Stimulated activated CD8-positive, alpha-beta memory T cell treated with anti-CD3 and anti-CD28 coated beads, Interleukin-12 subunit alpha, Interleukin-12 subunit beta, amount 100 ng/mL, for 1 hour (primary cell): ENCODE data around the gene HAUS8.

Experiments used
- DNase-seq: peaks from one replicate; pipeline ENCODE4 v3.0.0-alpha.2; 2020; ENCODE audit warnings: low read depth

Gene HAUS8

DNA sequence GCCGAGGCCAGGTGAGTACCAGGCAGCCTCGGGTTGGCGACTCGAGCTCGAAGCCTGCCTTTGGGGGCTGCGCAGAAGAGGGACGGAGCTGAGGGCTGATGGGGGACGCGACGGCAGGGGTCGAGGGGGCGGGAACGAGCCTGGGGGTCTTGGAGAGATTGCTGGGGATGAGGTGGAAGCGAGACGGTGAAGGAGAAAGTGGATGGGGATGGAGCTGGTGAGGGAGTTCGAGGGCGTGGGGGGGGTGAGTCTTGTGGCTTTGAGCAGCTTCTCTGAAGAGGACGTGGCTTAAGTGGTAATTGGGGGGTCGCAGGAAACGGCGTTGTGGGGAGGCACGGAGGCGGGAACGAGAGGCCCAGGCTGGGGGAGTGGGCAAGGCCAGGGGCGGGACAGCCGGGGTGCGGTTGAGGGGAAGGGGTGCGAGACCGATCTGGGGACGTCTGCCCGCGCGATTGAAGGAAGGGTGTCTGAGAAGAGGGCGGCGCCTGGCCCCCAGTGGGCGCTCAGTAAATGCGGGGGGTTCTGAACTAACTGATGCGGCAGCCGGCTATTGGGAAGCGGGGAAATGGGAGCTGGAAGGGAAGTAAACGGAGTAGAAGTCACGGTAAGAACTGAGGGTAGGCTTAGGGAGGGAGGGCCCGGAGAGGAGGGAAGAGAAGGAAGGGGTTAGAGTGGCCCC, 751 bp upstream of the HAUS8 start:
- DNase-seq: no peak

DNA sequence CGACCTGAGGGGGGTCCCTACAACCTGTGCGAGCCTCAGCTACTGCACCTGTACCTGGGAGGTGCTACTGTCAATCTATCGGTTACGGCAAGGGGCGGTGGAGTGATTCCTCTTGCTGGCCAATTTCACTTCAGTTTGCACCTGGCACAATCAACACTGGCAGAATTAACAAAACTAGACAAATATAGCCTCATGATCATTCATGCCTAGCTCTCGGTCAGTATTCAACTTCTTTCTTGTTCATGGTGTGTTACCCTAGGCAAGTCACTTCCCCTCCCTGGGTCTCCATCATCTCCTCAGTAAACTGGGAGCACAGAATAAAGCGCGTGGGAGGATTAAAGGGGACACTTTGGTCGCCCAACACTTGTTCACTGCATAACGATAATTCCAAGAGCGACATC, 618 bp downstream of the HAUS8 start:
- no peak for DNase-seq

DNA sequence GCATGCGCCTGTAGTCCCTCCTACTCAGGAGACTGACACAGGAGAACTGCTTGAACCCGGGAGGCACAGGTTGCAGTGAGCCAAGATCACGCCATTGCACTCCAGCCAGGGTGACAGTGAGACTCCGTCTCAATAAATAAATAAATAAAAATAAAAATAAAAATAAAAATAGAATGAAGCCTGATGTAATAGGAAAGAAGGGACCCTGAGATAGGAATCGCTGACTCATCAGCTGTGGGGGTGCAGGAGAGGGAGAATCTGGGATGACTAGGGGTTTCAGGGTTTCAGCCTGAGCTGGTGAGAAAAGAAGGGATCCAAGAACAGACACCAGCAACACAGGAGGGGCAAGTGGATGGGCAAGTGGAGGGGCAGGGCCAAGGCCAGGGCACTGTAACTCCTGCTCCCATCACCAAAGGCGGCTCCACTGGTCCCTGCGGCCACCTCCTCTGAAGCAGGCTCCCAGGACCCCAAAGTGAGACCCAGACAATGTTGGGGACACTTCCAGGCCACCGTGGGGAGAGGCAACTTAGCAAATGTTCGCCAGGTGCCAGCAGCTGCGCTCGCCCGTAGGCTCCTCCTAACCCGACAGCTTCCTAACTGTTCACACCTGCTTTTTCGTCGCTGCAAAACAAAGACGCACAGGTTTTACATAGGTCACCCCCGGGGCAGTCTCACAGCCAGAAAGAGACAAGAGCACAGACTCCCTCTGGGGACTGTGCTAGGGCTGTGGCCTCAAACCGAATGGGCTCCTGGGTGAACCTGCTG, 1.2 kb downstream of the HAUS8 start:
- no peak for DNase-seq

- no peak for DNase-seq
Measured at GRCh38 chr19:17070912-17071311, 4.3 kb downstream of the HAUS8 start.

DNA sequence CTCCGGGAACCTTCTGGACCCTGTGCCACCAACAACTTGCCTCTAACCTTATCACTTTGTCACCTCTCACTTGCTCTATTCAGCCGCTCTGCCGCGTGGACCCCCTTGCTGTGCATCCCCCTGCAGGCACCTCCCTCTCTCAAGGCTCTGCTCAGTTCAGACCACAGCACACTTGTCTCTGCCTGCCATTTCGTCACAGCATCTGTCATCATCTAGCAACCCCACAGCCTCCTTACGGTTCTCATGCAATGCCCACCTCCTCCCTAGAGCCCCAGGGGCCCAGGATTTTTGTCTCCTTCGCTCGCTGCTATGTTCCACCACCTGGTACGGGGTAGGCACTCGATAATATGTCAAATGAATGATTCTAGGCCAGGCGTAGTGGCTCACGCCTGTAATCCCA, 4.8 kb downstream of the HAUS8 start:
- DNase-seq: no peak

DNA sequence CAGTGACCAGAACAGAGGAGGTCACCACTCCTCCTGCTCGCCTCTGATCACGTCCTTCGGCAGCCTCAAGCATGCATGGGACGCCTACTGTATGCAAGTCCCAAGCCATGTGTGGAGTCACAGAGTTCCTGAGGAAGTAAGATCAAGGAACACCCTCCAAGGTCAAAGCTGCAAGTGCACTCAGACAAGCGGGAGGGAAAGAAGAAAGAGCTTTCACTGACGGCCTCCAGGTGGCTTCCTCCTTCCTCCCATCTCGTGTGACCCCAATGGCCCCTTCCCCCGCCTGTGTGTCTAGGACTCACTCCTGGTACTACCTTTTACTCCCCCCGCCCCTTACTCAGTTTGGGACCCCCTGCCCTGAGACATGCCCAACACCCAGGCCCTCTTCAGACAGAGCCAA, 6.1 kb downstream of the HAUS8 start:
- DNase-seq: no peak

DNA sequence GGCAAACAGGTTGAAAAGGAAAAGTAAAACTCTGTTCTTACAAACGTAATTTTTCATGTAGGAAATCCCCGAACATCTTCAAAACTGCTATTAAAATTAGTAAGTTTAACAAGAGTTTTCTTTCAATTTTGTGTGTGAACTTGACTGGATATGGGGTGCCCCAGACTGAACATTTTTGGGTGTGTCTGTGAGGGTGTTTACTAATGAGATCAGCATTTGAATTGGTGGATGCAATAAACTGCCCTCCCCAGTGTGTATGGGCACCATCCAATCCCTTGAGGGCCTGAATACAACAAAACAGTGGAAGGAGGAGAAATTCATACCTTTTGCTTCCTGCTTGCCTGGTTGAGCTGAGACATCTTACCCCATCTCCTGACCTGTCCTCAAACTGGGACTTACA, 11.8 kb downstream of the HAUS8 start:
- no peak for DNase-seq

DNA sequence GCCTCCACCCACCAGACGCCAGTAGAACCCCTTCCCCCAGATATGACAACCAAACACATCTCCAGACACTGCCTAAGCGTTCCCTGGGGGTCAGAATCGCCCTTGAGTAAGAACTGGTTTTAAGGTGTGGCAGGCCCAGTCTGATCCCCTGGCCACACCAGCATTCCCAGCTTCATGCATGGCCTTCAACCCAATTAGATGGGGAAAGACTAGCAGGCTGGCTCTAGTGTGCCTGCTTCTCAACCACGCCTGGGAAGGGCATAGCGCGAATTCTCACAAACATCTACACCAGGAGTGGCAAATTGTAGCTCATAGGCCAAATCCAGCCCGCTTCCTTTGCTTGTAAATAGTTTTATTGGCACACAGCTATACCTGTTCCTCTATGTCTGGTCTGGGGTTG, 13.6 kb downstream of the HAUS8 start:
- DNase-seq: no peak

GRCh38 chr19:17061205-17061604, 14.0 kb downstream of the HAUS8 start:
- no peak for DNase-seq

DNA sequence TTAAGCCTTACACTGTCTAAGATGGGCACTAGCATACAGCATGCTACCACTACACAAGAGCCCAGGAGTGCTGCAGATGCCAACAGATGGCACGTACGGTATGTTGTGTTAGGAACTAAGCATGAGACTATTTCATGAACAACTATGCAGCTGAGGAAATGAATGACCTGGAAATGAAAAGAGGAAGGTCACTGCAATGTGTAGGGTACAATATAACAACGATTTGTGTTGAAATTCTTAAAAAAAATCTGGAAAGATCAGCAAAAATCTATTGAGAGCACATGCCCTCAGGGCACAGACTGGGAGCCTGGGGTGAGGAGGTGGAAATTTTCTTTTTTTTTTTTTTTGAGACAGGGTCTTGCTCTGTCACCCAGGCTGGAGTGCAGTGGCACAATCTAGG, 14.4 kb downstream of the HAUS8 start:
- no peak for DNase-seq

DNA sequence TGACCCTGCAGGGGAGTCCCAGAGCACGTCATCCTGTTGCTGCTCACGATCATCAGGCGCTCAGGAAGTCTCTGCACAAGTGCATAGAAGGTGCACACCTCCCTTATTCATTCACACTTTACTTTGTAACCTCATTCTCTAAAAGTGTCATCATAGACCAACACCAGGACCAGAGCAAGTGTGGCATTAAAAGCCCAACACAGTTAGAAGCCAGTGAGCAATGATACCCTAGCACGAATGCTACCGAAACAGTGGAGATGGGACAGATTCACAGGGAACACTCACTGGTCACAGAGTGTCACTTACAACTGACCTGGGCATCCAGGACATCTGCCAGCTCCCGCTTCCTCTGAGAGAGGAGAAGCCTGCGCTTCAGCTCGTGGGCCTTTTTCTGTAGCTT, 17.0 kb downstream of the HAUS8 start:
- DNase-seq: no peak

- no peak for DNase-seq
Measured at GRCh38 chr19:17055636-17056035, 19.6 kb downstream of the HAUS8 start.

- no peak for DNase-seq
Measured at GRCh38 chr19:17054746-17055145, 20.5 kb downstream of the HAUS8 start.

GRCh38 chr19:17052439-17052838, 22.8 kb downstream of the HAUS8 start:
- no peak for DNase-seq

- no peak for DNase-seq
Measured at GRCh38 chr19:17049711-17050280, 25.5 kb downstream of the HAUS8 start.

DNA sequence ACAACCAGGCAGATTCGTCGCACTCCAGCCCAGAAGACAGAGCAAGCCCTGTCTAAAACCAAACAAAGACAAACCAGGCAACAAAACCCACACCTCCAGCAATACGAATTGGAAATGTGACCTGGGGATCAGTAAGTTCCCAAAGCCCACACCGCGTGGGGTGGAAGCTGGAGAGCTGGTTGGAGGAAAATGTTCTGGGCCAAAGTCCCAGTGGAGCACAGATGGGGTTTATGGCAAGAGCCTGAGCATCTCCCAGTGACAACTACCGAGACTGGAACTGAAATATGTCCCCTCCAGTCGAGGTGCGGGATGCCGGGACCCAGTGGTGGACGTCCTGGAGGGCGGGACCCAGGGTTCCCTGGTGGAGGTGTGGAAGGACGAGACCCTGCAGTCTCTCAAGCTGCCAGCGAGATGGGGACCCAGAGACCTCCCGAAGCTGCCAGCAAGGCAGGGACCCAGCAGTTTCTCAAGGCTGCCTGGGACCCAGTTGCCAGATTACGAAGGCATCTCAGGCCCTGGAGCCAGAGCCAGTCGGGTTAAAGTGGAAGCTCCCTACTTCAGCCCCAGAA, 26.3 kb downstream of the HAUS8 start:
- no peak for DNase-seq

DNA sequence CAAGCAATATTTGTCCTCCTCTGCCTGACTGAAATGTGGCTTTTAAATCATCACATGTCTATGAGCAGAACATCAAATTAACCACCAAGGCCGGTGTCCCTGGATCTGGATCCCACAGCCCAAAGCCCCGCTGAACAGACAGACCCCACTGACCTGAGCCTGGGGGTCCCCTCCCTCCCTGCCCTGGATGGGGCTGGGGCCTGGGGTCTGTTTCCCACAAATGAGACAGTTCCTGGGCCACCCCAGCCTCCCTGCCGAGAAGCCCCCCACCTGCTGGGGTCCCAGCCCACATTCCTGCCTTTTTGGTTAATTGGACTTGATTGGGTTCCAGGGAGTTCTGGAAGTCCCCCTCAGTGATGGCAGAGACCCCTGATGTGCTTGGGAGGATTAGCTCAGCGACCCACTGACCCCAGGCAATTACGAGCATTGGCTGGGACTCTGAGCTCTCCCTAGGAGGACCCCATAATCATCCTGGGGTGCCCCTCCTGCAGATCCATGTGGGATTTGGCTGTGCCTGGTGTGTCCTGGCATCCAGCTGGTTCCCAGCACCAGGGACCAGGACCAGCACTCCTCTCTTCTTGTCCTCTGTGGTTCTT, 29.2 kb downstream of the HAUS8 start:
- DNase-seq: no peak

DNA sequence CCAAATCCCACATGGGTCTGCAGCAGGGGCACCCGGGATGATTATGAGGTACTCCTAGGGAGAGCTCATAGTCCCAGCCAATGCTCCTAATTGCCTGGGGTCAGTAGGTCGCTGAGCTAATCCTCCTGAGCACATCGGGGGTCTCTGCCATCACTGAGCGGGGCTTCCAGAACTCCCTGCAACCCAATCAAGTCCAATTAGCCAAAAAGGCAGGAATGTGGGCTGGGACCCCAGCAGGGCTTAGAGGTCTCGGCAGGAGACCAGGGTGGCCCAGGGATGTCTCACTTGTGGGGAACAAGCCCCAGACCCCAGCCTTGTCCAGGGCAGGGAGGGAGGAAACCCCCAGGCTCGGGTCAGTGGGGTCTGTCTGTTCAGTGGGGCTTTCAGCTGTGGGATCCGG, 31.5 kb downstream of the HAUS8 start:
- DNase-seq: no peak

DNA sequence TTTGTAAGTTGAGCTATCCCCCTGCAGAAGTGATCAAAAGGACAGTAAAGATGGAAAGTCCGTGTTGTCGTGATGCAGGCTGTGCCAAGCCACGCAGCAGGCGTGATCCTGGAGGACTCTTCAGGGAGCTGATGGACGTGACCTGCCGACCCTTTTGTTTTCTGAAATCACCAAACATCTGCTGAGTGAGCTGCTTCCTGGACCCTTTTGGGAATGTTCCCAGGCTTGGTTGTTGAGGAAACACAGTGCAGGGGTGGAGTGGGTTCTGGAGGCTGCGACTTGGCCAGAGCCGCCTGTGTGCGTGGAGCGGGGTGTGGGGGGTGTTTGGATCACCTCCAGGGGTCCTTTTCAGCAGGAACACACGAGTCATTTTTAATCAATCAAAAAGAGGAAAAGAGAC, 33.3 kb downstream of the HAUS8 start:
- DNase-seq: no peak

GRCh38 chr19:17037966-17038500, 37.2 kb downstream of the HAUS8 start:
- DNase-seq: no peak

- DNase-seq: no peak
Measured at GRCh38 chr19:17037184-17037583, 38.1 kb downstream of the HAUS8 start.

DNA sequence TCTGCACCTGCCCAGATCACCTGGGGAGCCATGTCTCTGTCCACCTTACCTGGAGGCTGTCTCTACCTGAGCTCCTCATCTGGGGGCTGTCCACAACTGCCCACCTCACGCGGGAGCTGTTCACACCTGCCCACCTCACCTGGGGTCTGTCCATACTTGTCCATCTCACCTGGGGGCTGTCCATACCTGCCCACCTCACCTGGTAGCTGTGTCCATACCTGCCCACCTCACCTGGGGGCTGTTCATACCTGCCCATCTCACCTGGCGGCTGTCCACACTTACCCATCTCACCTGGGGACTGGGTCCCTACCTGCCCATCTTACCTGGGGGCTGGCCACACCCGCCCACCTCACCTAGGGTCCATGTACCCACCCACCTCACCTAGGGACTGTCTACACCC, 38.6 kb downstream of the HAUS8 start:
- no peak for DNase-seq
